Activated CD4-positive, alpha-beta T cell treated with anti-CD3 and anti-CD28 coated beads, Interleukin-2, amount 50 U/mL, for 48 hours (primary cell): ENCODE results near the gene CNOT3.
A peak's percentile ranks its signal among the peaks of the same experiment; 100 is the strongest.
"Not testable (repeated sequence)": the region's sequence is repeated elsewhere in the genome, so short reads cannot be mapped to it uniquely, and the experiment has no call there.

Source experiments
- DNase-seq, 2 experiments: peaks; one replicate each; pipeline ENCODE4 v3.0.0-alpha.2; 2020

Gene CNOT3

DNA sequence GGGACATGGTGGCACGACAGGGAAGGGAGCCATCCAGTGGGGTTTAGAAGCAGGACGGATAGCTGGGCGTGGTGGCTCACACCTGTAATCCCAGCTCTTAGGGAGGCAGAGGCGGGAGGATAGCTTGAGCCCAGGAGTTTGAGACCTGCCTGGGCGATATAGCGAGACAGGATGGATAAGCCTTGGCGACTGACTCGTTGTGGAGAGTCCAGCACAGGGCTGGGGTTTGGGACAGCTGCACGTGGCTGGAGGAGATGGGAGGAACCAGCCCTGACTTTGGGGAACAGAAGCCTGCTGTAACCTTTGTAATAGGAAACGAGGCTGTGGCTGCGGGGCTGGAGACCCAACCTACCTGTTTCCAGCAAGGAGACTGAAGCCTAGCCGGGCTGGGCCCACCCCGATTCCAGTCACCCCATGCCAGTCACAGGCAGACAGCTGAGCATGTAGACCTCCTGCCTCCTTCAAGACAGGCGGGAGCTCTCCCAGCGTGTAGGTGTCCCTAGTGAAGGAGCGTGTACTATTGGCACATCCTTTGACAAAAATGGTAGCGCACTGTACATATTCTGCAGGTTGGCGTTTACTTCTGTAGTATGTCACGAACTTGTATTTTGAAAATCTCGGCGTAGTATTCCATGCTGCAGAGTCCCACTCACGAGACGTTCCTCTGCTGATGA is 13.9 kb downstream of the CNOT3 start:
- DNase-seq, result no peak

DNA sequence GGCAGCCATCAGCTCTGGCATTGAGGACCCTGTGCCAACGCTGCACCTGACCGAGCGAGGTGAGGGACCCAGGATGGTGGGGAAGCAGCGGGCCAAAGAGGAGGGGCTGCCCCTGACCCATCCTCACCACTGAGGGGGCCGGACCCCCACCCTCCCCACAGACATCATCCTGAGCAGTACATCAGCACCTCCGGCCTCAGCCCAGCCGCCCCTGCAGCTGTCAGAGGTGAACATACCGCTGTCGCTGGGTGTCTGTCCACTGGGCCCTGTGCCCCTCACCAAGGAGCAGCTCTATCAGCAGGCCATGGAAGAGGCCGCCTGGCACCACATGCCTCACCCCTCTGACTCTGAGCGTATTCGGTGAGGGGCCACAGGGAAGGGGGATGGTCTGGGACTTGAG is 14.7 kb downstream of the CNOT3 start:
- no peak for DNase-seq

- DNase-seq, result no peak
Measured at GRCh38 chr19:54152878-54153524, 15.4 kb downstream of the CNOT3 start.

- DNase-seq, result no peak
Measured at GRCh38 chr19:54153731-54154326, 16.3 kb downstream of the CNOT3 start.

- no peak for DNase-seq
Measured at GRCh38 chr19:54154603-54155345, 17.2 kb downstream of the CNOT3 start.

DNA sequence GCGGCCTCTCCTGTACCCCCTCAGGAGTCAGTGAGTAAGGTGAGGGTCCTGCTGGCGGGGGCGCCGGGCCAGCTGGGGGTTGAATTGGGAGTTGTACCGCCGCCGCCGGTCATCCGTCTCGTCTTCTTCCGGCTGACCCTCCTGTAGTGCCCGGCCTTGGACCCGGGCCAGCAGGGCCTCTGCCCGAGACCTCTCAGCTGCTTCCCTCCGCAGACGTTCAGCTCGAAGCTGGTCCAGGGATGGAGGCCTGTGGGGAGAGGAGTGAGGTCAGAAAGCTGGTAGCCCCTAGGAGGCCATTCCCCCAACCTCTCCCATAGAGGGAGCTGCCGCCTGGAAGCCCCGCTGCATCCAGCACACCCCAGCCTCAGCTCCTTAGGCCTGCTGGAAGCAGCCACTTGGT is 18.1 kb downstream of the CNOT3 start:
- no peak for DNase-seq

GRCh38 chr19:54156490-54156889 is 18.9 kb downstream of the CNOT3 start:
- DNase-seq, result no peak

GRCh38 chr19:54156953-54157352 is 19.4 kb downstream of the CNOT3 start:
- DNase-seq, result no peak

- peak in 1 of 2 experiments; percentile 45 for DNase-seq
Measured at GRCh38 chr19:54158812-54159351, 21.3 kb downstream of the CNOT3 start.

DNA sequence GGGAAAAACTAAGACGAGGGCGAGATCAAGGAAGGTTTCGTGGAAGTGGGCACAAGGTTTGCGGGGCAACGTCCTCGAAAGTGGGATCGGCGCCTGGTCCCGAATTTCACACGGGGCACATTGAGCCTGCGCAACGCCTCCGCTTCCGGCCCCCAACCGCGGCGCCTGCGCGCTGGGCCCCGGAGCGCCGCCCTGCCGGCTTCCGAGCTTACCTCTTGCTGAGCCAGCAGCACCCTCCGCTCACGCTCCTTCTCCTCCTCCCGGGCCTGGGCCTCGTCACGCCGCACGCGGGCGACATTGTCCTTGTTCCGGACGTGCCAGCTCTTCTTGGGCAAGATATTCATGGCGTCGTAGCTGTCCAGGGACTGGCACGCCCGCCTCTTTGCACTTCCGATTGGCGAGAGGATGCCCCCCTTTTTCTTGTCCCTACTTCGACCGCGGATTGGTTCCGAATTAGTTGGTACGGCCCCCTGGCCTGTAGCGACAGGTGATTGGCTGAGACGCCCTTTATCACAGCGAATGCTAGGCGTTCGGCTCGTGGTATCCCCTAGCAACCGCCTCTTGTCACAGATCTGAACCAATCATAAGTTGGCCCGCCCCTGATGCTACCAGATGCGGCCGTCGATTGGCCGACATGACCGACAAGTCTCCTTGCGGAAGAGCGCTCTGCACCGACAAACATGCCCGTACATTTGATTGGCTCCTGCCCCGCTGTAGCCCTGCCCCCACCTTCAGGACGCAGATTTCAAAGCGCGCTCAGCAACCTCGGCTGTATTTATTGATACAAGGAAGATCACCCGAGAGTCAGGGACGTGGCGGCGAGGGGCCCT is 22.0 kb downstream of the CNOT3 start, which contains the start of gene LENG1:
Gene LENG1 (minus strand): TSS at position 370 of the 830 bp plus-strand sequence. CDS start 26 bp downstream, at position 344.
- peak; percentile 97 to 99 for DNase-seq

DNA sequence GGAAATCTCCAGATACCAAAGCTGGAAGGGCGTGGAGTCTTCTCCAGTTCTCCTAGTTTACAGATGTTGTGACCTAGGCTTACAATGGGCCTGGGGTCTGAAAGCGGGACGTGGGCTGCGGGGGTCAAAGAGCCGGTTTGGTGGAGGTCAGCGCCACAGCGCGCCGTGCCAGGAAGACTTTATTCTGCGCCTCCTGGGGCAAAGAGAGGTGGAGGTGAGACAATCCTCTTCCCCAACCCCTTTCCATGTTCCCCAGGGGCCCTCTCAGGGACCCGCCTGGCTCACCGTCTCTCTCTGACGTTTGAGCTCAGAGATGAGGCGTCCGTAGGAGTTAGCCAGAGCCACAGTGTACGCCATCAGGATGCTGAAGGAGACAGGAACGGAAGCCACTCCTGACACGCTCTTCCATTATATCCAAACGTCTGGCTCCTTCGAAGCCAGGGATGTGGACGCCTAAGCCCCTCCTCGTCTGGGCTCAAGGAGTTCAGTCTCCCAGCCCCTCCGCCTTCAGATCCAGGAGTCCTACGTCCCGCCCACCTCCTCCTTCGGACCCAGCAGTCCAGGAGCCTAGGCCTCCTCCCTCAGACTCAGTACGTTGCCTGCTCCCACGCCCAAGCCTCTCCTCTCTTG is 22.7 kb downstream of the CNOT3 start:
- DNase-seq, result no peak

DNA sequence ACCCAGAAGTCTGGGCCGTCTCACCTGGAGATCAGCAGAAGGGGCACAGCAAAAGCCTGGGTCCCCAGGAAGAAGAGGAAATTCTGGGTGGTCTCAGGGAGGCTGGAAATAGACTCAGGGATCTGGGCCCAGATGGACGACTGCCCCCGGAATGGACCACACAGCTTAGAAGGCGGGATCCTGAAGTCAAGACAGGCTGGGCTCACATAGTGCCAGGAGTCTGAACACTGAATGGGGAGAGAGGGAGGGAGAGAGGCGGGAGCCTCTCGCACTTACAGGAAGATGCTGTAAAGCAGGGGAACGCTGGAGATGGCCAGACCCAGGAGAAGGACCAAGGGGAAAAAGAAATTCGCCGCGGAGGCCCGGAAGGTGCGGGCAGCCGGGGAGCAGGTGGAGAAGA is 23.3 kb downstream of the CNOT3 start:
- no peak for DNase-seq

GRCh38 chr19:54162241-54162805 is 24.8 kb downstream of the CNOT3 start:
- peak; percentile 86 to 87 for DNase-seq

DNA sequence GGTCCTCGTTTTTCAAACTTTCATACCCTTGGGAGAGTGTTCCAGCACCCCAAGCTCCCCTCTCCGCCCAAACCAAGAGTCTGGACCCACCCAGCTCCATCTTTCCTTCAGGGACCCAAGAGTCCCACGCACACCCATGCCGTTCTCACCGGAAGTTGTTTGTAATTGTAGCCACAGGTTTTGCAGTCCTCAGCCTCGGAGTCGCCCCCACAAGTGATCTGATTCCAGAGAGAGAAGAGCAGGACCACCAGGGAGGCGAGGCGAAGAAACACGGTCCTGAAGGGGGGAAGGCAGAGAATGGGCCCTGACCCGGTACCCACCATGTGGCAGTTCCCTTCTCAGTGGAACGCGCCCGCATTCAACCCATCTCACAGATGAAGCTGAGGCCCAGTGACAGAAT is 25.3 kb downstream of the CNOT3 start:
- no peak for DNase-seq

DNA sequence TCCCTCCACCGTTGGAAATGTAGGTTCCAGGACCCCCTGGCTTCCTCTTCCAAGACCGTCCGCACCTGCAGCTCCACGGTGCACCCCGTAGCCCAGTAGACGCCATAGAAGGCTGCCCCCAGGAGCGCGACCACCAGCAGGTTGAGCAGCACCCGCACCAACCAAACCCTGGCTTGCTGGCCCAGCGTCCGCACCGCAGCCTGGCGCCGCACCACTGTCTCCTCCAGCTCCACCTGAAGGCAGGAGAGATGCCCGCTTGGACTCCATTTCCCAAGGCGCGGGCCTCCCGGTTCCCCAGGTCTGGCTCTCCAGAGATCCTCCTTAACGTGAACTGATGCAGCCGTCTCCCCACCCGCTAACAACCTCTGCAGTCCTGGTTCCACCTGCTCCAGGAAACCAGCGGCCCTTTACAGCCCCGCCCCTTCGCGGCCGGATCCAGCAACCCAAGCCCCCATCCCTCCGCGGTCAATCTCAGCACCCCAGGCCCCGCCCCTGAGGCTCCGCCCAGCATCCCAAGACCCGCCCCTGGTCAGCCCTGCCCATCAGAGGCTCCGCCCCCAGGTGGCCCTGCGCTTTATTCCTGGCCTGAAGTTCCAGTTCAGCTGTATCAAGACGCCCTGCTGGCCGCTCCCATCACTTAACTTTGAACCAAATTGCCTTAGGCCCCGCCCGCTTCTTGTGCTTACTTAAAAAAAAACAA is 27.0 kb downstream of the CNOT3 start:
- DNase-seq, result peak; percentile 81

GRCh38 chr19:54165222-54165621 is 27.7 kb downstream of the CNOT3 start:
- DNase-seq, result no peak

- DNase-seq, result peak; percentile 98
Measured at GRCh38 chr19:54168174-54168917, 30.8 kb downstream of the CNOT3 start.

DNA sequence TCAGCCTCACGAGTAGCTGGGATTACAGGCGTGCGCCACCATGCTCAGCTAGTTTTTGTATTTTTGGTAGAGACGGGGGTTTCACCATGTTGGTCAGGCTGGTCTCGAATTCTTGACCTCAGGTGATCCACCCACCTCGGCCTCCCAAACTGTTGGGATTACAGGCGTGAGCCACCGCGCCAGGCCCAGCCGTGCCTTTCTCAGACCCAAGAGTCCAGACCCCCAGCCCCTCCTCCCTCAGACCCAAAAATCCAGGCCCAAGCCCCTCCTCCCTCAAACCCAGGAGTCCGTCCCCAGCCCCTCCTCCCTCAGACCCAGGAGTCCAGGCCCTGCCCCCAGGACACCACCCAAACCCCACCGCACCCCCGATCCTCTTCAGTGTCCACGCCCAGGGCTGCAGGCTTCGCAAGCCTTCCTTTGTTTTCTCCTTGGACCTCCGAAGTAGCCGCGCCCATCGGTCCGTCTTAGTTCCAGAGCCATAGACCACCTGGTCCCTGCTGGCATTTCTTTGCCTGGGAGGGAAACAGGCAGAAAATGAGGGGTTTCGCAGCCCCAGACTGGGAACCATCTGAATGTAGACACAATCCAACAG is 31.7 kb downstream of the CNOT3 start:
- no peak for DNase-seq

DNA sequence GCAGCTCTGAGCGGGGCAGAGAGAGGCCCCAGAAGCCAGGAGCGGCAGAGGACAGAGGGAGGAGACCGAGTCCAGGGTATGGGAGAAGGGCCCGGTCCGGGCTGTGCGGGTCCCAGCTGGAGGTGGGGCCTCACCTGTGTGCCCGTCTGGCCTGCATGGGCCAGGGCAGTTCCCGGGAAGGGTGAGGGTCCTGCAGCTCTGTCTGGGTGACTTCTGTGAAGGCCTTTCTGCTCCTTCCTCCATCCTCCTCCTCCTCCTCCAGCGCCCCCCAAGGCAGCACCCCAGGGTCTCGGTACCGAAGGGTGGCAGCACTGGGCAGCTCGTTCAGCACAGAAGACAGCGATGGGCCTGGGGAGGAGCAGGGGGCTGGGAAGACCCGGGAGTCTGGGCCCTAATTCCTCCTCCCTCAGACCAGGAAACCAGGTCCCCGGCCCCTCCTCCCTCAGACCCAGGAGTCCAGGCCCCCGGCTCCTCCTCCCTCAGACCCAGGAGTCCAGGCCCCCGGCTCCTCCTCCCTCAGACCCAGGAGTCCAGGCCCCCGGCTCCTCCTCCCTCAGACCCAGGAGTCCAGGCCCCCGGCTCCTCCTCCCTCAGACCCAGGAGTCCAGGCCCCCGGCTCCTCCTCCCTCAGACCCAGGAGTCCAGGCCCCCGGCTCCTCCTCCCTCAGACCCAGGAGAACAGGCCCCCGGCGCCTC is 34.3 kb downstream of the CNOT3 start:
- not testable (repeated sequence) for DNase-seq
